Activated CD8-positive, alpha-beta T cell treated with anti-CD3 and anti-CD28 coated beads for 36 hours (primary cell): ENCODE data around the gene GNA14. TPM values are rescaled to one million over a fixed set of nuclear protein-coding genes. Genes with fewer than 3 reads are reported as not detected.

Source experiments
- ATAC-seq: fragments of 200-7000 bp; cut with Tn5 transposase; one replicate; pipeline ENCODE4 v1.10.0; 2021; ENCODE audit warnings: mild to moderate bottlenecking, moderate library complexity
- CTCF ChIA-PET: fragments of 350-600 bp; sonication (Branson Sonifier 250); formaldehyde crosslinking; loops from one replicate; lab custom pipeline; 2021; ENCODE audit warnings: antibody characterized with exemption; lab: Charles Lee
- POLR2A ChIA-PET: fragments of 350-600 bp; sonication (Branson Sonifier 250); formaldehyde crosslinking; loops from one replicate; lab custom pipeline; 2021; ENCODE audit warnings: antibody characterized with exemption; lab: Charles Lee
- DNase-seq: peaks from one replicate; pipeline ENCODE4 v3.0.0-alpha.2; 2020
- H3K27ac Mint-ChIP-seq: one replicate; pipeline ENCODE4 v1.8.0; 2021; ENCODE audit warnings: mild to moderate bottlenecking, mixed read lengths
- H3K27me3 Mint-ChIP-seq: one replicate; pipeline ENCODE4 v1.8.0; 2021; ENCODE audit warnings: mixed read lengths
- H3K36me3 Mint-ChIP-seq: one replicate; pipeline ENCODE4 v1.8.0; 2021; ENCODE audit warnings: low read depth, mixed read lengths
- H3K4me1 Mint-ChIP-seq: one replicate; pipeline ENCODE4 v1.8.0; 2021; ENCODE audit warnings: low read depth, mixed read lengths
- H3K4me3 Mint-ChIP-seq: one replicate; pipeline ENCODE4 v1.8.0; 2021; ENCODE audit warnings: mild to moderate bottlenecking, moderate library complexity, mixed read lengths
- H3K9me3 Mint-ChIP-seq: one replicate; pipeline ENCODE4 v1.8.0; 2021; ENCODE audit warnings: mixed read lengths
- intact Hi-C: fragments of 100-400 bp; cut with micrococcal nuclease; formaldehyde crosslinking; loops from one replicate; pipeline ENCODE4 v1.10.0; 2022
- total RNA-seq, 2 experiments: library from RNA; stranded (reverse); gene quantifications; one replicate each; pipeline ENCODE4 v1.2.3, GENCODE V29; 2021
- TF ChIP-seq, protein P1 (sequence below): fragments of 200-600 bp; IDR thresholded peaks from one replicate; pipeline ENCODE4 v1.8.0; 2022; ENCODE audit warnings: antibody characterized with exemption, mild to moderate bottlenecking

Gene GNA14
- total RNA-seq, 2 experiments from 2014 or later, result not detected

DNA sequence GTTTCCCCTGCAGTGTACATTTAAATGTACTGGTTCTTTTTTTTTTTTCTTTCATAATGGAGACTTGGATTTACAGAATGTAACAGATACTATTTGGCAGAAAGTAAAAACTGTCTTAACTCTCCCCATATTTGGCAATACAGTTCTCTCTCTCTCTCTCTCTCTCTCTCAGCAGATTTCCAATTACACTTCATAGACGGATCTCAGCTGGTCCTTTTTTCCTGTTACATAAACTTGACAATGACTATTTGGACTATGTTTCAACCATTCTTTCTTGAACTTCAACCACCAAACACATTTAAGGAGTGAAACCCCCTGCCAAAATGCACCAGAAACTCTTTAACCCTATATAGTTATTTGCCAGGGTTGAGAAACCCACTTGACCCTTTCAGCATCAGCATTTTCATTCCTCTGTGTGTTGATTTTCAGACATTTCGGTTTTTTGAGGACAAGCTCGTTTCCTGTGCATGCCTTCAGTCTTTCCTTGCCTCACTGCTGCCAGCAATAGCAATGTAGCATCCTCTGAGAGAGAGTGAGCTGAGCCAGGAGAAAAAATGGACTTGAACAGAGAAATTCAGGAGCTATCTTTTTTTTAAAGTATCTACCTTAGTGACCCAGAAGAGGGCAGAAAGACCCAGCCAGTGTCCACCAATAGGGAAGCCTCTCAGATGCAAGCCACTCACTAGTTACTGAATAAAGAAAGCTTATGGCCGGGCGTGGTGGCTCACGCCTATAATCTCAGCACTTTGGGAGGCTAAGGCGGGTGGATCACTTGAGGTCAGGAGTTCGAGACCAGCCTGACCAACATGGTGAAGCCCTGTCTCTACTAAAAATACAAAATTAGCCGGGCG is 26.0 kb upstream of the GNA14 start:
- no peak overlapping the region for H3K27ac Mint-ChIP-seq
- intact Hi-C loops, result no loop called here
- H3K9me3 Mint-ChIP-seq, result no peaks in the 10 kb centered on the region
- CTCF ChIA-PET, result interaction anchor here (0.6 to 1.8 kb wide), 5 partner anchors 14 to 241 kb away, joined by 3 to 4 read pairs (median 3); no protein-coding TSS in a partner anchor
- TF ChIP-seq, protein P1, sequence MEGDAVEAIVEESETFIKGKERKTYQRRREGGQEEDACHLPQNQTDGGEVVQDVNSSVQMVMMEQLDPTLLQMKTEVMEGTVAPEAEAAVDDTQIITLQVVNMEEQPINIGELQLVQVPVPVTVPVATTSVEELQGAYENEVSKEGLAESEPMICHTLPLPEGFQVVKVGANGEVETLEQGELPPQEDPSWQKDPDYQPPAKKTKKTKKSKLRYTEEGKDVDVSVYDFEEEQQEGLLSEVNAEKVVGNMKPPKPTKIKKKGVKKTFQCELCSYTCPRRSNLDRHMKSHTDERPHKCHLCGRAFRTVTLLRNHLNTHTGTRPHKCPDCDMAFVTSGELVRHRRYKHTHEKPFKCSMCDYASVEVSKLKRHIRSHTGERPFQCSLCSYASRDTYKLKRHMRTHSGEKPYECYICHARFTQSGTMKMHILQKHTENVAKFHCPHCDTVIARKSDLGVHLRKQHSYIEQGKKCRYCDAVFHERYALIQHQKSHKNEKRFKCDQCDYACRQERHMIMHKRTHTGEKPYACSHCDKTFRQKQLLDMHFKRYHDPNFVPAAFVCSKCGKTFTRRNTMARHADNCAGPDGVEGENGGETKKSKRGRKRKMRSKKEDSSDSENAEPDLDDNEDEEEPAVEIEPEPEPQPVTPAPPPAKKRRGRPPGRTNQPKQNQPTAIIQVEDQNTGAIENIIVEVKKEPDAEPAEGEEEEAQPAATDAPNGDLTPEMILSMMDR, result no peak
- no peak for ATAC-seq
- H3K4me3 Mint-ChIP-seq, result no peak overlapping the region
- peaks cover 2% of the 10 kb centered on the region for H3K27me3 Mint-ChIP-seq
- DNase-seq, result no peak
- no peaks in the 10 kb centered on the region for H3K4me1 Mint-ChIP-seq
- POLR2A ChIA-PET, result interaction anchor here (0.6 to 0.7 kb wide), 2 partner anchors 63 to 272 kb away, joined by 3 read pairs; no protein-coding TSS in a partner anchor
- no peaks in the 10 kb centered on the region for H3K36me3 Mint-ChIP-seq

DNA sequence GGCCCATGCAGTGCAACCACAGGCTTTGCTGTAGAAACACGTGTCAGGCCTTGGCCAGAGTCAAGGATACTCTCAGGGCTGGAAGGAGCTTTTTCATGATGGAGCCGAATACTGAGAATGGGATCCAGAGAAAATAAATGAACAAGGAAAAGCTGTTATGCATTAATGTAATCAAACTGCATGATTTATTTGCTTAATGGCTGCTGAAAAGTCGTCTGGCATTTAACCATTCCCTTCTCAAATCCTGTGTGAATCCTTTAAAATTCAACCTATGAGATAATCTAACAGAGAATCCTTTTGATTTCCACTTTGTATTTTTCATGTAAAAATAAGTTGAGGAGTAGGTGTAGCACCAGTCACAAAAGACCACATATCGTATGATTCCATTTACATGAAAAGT is 24.1 kb upstream of the GNA14 start:
- intact Hi-C loops, result no loop called here
- H3K4me1 Mint-ChIP-seq, result no peaks in the 10 kb centered on the region
- no peaks in the 10 kb centered on the region for H3K36me3 Mint-ChIP-seq
- CTCF ChIA-PET, result no interaction called here
- peaks cover 2% of the 10 kb centered on the region for H3K27me3 Mint-ChIP-seq
- no peaks in the 10 kb centered on the region for H3K9me3 Mint-ChIP-seq
- POLR2A ChIA-PET, result no interaction called here
- H3K27ac Mint-ChIP-seq, result no peak overlapping the region
- ATAC-seq (no peak), DNase-seq (no peak)
- TF ChIP-seq, protein P1, result no peak
- no peak overlapping the region for H3K4me3 Mint-ChIP-seq

DNA sequence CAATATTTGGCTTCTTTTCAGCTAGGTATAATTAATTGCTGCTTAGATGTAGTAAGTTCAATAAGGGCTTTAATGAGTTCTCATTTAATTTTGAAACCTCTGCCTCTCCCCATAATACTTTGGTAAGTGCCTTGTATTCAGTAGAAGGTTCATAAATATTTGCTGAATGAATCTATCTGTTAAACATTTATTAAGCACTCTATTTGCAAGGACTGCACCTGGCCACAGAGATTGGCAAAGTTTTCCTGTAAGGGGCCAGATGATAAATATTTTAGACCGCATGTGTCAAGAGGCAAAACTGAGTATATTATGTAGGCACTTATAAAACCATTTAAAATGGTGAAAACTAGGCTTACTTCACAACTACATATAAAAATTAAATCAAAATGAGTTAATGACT is 19.0 kb upstream of the GNA14 start:
- POLR2A ChIA-PET, result no interaction called here
- CTCF ChIA-PET, result no interaction called here
- no peaks in the 10 kb centered on the region for H3K9me3 Mint-ChIP-seq

DNA sequence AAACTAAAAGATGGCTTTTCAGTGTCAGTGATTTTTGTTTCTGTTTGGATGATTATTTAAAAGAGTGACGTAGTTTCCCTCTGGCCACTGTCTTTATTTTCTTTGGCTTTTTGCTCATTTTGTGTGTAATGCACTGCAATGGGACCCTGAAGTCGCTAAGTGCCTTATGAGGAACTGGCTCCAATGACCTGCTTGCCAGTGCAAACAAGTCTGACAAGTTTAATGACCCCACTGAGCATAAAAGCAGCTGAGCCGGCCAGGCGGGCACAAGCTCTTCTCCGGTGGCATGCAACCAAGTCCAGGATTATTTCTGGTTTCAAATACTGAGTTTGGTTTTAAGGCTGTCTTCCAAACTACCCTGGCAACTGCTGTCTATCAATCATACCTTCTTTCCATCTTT is 15.6 kb upstream of the GNA14 start:
- no peak overlapping the region for H3K27ac Mint-ChIP-seq

More for the DNA sequence above, 19.0 kb upstream of the GNA14 start:
- Mint-ChIP-seq H3K4me3 (no peak overlapping the region), H3K36me3 (no peaks in the 10 kb centered on the region), H3K27me3 (peaks cover 10% of the 10 kb centered on the region), H3K4me1 (no peaks in the 10 kb centered on the region), H3K27ac (no peak overlapping the region)
- no peak for DNase-seq
- intact Hi-C loops, result no loop called here
- ATAC-seq, result no peak
- TF ChIP-seq, protein P1, result no peak

More for the DNA sequence above, 15.6 kb upstream of the GNA14 start:
- TF ChIP-seq, protein P1, result no peak
- ChIA-PET CTCF (interaction anchor here (1.1 kb wide), 1 partner anchor 371 kb away, joined by 3 read pairs; no protein-coding TSS in a partner anchor), POLR2A (no interaction called here)
- Mint-ChIP-seq H3K4me1 (no peaks in the 10 kb centered on the region), H3K4me3 (no peak overlapping the region), H3K27me3 (peaks cover 8% of the 10 kb centered on the region), H3K9me3 (no peaks in the 10 kb centered on the region), H3K36me3 (no peaks in the 10 kb centered on the region)
- DNase-seq (no peak), ATAC-seq (no peak)
- intact Hi-C loops, result no loop called here
